HepG2 (cell line): Measurements from ENCODE around the gene ST6GALNAC2. TPM values are rescaled to one million over a fixed set of nuclear protein-coding genes. Genes with fewer than 3 reads are reported as not detected.
A peak's percentile ranks its signal among the peaks of the same experiment; 100 is the strongest.

ENCODE experiments used
- ATAC-seq: fragments of 200-7000 bp; cut with Tn5 transposase; 3 replicates; pipeline ENCODE4 v1.9.1; 2020; ENCODE audit warnings: mild to moderate bottlenecking, moderate library complexity
- BruUV-seq: library from RNA; stranded (reverse); fragments of 400-500 nt; replicated peaks from 2 replicates; lab custom pipeline; 2021; lab: Mats Ljungman, UMichigan
- CTCF ChIA-PET: fragments of 300-600 bp; formaldehyde crosslinking; extraction: SDS; loops from one replicate; lab custom pipeline; 2021; ENCODE audit warnings: low total read pairs, inconsistent platforms, low intra/inter-chr PET ratio; lab: Yijun Ruan, JAX
- POLR2A ChIA-PET: fragments of 350-600 bp; sonication (Branson Sonifier 250); formaldehyde crosslinking; loops from one replicate; lab custom pipeline; 2020; ENCODE audit warnings: antibody characterized with exemption, inconsistent platforms; lab: Yijun Ruan, JAX
- DNase-seq: peaks from one replicate; pipeline ENCODE4 v3.0.0-alpha.2; 2015; ENCODE audit warnings: low spot score
- FAIRE-seq: peaks from 3 replicates; lab custom pipeline; 2011; peaks lifted over from hg19 to GRCh38; lab: Jason Lieb, UNC
- H2AFZ ChIP-seq: one replicate; pipeline ENCODE4 v1.6.1; 2011; ENCODE audit warnings: low read length, inconsistent platforms
- H3K27ac ChIP-seq: fragments of 300-600 bp; 3 replicates; pipeline ENCODE4 v1.8.0; 2011; ENCODE audit warnings: mixed run types, mild to moderate bottlenecking, mixed read lengths, low read length, inconsistent platforms; ENCODE audit not compliant: insufficient read depth; ENCODE audit errors: extremely low read length
- H3K27me3 ChIP-seq, 2 experiments: fragments of 200-600 bp in 1 of 2; 2 replicates in 1 of 2; 3 replicates in 1 of 2; pipeline versions ENCODE4 v1.6.0 to v1.8.0; 2011; ENCODE audit warnings: low read length in 2 of 2, mild to moderate bottlenecking in 2 of 2, moderate library complexity in 2 of 2, inconsistent platforms in 1 of 2; ENCODE audit not compliant: insufficient read depth in 2 of 2, control insufficient read depth in 1 of 2
- H3K36me3 ChIP-seq, 2 experiments: fragments of 200-600 bp in 1 of 2; replicated peaks in 1 of 2; 2 replicates in 1 of 2; 3 replicates in 1 of 2; pipeline versions ENCODE4 v1.5.1 to v1.8.0; 2011; ENCODE audit warnings: low read length in 2 of 2, inconsistent platforms in 1 of 2; ENCODE audit not compliant: insufficient read depth in 2 of 2, control insufficient read depth in 1 of 2
- H3K4me1 ChIP-seq: 2 replicates; pipeline ENCODE4 v1.5.1; 2012; ENCODE audit warnings: low read length, inconsistent platforms; ENCODE audit not compliant: insufficient read depth
- H3K4me2 ChIP-seq: 2 replicates; pipeline ENCODE4 v1.6.0; 2011; ENCODE audit warnings: low read depth, low read length, inconsistent platforms
- H3K4me3 ChIP-seq, 3 experiments: fragments of 200-600 bp in 1 of 3; sonication (generic), shearing (Covaris generic) in 1 of 3; replicated peaks in 1 of 3; 2 replicates each; pipeline ENCODE4 v1.5.1; 2011 to 2016; ENCODE audit warnings: low read length in 3 of 3, inconsistent platforms in 2 of 3, low read depth in 2 of 3, mild to moderate bottlenecking in 2 of 3, control low read depth in 1 of 3, mixed read lengths in 1 of 3; ENCODE audit not compliant: insufficient read depth in 1 of 3
- H3K79me2 ChIP-seq: one replicate; pipeline ENCODE4 v1.6.1; 2011; ENCODE audit warnings: low read length, inconsistent platforms; ENCODE audit not compliant: insufficient read depth
- H3K9ac ChIP-seq: 2 replicates; pipeline ENCODE4 v1.6.0; 2011; ENCODE audit warnings: mild to moderate bottlenecking, low read depth, low read length, inconsistent platforms; ENCODE audit not compliant: insufficient read depth
- H3K9me3 ChIP-seq: 2 replicates; pipeline ENCODE4 v1.5.1; 2012; ENCODE audit warnings: mild to moderate bottlenecking, low read length
- H4K20me1 ChIP-seq: 2 replicates; pipeline ENCODE4 v1.6.0; 2011; ENCODE audit warnings: inconsistent platforms, mild to moderate bottlenecking, low read length, moderate library complexity; ENCODE audit not compliant: insufficient read depth
- AKAP8 ChIP-seq: sonication (generic); formaldehyde crosslinking; IDR thresholded peaks from 2 replicates; pipeline ENCODE4 v1.5.1; 2020; ENCODE audit warnings: mild to moderate bottlenecking, missing genetic modification reagents
- ASH2L ChIP-seq: fragments of 300-600, 200-600 bp; sonication (generic); IDR thresholded peaks from 2 replicates; pipeline ENCODE4 v1.7.0; 2017; ENCODE audit warnings: low read depth, mild to moderate bottlenecking, moderate library complexity, mixed read lengths, low read length; ENCODE audit not compliant: insufficient read length
- BCL6 ChIP-seq: IDR thresholded peaks from 2 replicates; pipeline ENCODE4 v1.6.1; 2016; ENCODE audit warnings: missing genetic modification reagents, missing compliant biosample characterization
- CHD4 ChIP-seq: fragments of 200-600 bp; sonication (generic); IDR thresholded peaks from 2 replicates; pipeline ENCODE4 v1.7.0; 2017; ENCODE audit warnings: mild to moderate bottlenecking, low read length, borderline replicate concordance
- ETV5 ChIP-seq: IDR thresholded peaks from 2 replicates; pipeline ENCODE4 v1.6.1; 2018; ENCODE audit warnings: missing biosample characterization, missing genetic modification reagents, inconsistent platforms, borderline replicate concordance
- ETV6 ChIP-seq: sonication (generic); formaldehyde crosslinking; conservative IDR thresholded peaks from 2 replicates; pipeline ENCODE4 v1.4.0; 2020; ENCODE audit warnings: missing genetic modification reagents
- MAZ ChIP-seq, 2 experiments: sonication (generic) in 1 of 2; formaldehyde crosslinking in 1 of 2; IDR thresholded peaks; 2 replicates each; pipeline versions ENCODE4 v1.5.0 to v1.6.1; 2012 to 2020; ENCODE audit warnings: low read depth in 2 of 2, mild to moderate bottlenecking in 2 of 2, borderline replicate concordance in 1 of 2, improper control_type of control experiment in 1 of 2, low read length in 1 of 2, missing genetic modification reagents in 1 of 2, moderate library complexity in 1 of 2
- POLR2AphosphoS2 ChIP-seq: IDR thresholded peaks from 2 replicates; pipeline ENCODE4 v1.6.1; 2011; ENCODE audit warnings: low read depth, low read length, improper control_type of control experiment
- TCF12 ChIP-seq, 2 experiments: fragments of 450-650 bp in 1 of 2; sonication (generic) in 1 of 2; formaldehyde crosslinking in 1 of 2; IDR thresholded peaks; 2 replicates each; pipeline versions ENCODE4 v1.6.1 to v1.8.0; 2017 to 2022; ENCODE audit warnings: antibody characterized with exemption in 1 of 2, mild to moderate bottlenecking in 1 of 2, missing genetic modification reagents in 1 of 2, moderate library complexity in 1 of 2
- TOE1 ChIP-seq: sonication (generic); formaldehyde crosslinking; IDR thresholded peaks from 2 replicates; pipeline ENCODE4 v1.4.0; 2020; ENCODE audit warnings: mild to moderate bottlenecking, missing genetic modification reagents
- ZFAT ChIP-seq: sonication (generic); formaldehyde crosslinking; conservative IDR thresholded peaks from 2 replicates; pipeline ENCODE4 v1.8.1; 2023; ENCODE audit warnings: missing genetic modification reagents, inconsistent platforms
- ZNF121 ChIP-seq: sonication (generic); formaldehyde crosslinking; IDR thresholded peaks from 2 replicates; pipeline ENCODE4 v1.5.0; 2020; ENCODE audit warnings: mild to moderate bottlenecking, missing genetic modification reagents
- ZNF570 ChIP-seq: sonication (generic); formaldehyde crosslinking; IDR thresholded peaks from 2 replicates; pipeline ENCODE4 v1.4.0; 2020; ENCODE audit warnings: mild to moderate bottlenecking, missing genetic modification reagents, borderline replicate concordance
- ZNF652 ChIP-seq: IDR thresholded peaks from 2 replicates; pipeline ENCODE4 v1.6.1; 2016; ENCODE audit warnings: low read depth, borderline replicate concordance
- WGBS: methylation state at CpG from one replicate; pipeline ENCODE4 v1.1.6; 2017; ENCODE audit warnings: low lambda C conversion rate; 5-methylcytosine and 5-hydroxymethylcytosine counted together
- in situ Hi-C: cut with HindIII; loops from 2 replicates; pipeline ENCODE4 v1.10.0; 2017; ENCODE audit warnings: low pct_unique_long_range_greater_than_20kb; ENCODE audit not compliant: extremely low pct_ligation_motif_present
- intact Hi-C: fragments of 100-400 bp; cut with micrococcal nuclease; formaldehyde crosslinking; loops from one replicate; pipeline ENCODE4 v1.10.0; 2022; ENCODE audit not compliant: unreplicated experiment
- polyA plus RNA-seq, 8 experiments: library from polyadenylated mRNA; depleted of rRNA in 3 of 8; stranded (reverse) in 7 of 8; unstranded in 1 of 8; fragments of >200 nt; fragmentation: Illumina TruSeq in 4 of 8; extraction: Trizol in 4 of 8; gene quantifications; 2 replicates each; pipeline versions ENCODE4 v1.2.1 to v1.2.3, GENCODE V29; 2011 to 2016; ENCODE audit warnings: low read depth in 4 of 8, missing spikeins in 1 of 8, mixed read lengths in 1 of 8; ENCODE audit not compliant: insufficient read depth in 1 of 8
- total RNA-seq, 5 experiments: library from RNA; depleted of rRNA; stranded (reverse); fragments of >200 nt; fragmentation: Illumina TruSeq; extraction: Trizol; gene quantifications; 2 replicates each; pipeline ENCODE4 v1.2.3, GENCODE V29; 2016; ENCODE audit warnings: low read depth in 1 of 5
- TF ChIP-seq, protein P1 (sequence below): IDR thresholded peaks from 2 replicates; pipeline ENCODE4 v1.6.1; 2016; ENCODE audit warnings: missing biosample characterization, missing genetic modification reagents, low read depth
- TF ChIP-seq, protein P2 (sequence below): IDR thresholded peaks from 2 replicates; pipeline ENCODE4 v1.6.1; 2016; ENCODE audit warnings: mild to moderate bottlenecking, missing biosample characterization, missing genetic modification reagents
- TF ChIP-seq, protein P3 (sequence below): sonication (generic); formaldehyde crosslinking; IDR thresholded peaks from 2 replicates; pipeline ENCODE4 v1.8.1; 2023; ENCODE audit warnings: mild to moderate bottlenecking, inconsistent platforms, moderate library complexity, missing genetic modification reagents, borderline replicate concordance

The ST6GALNAC2 gene
- total and polyA plus RNA-seq, 2 of the 13 experiments (the other 11 are each of a cell fraction or from before 2014, with no cell fraction given): 0.12 to 0.49 TPM

- peak; percentile 86 for TF ChIP-seq ASH2L
- TF ChIP-seq CHD4: no peak
- TF ChIP-seq TCF12 (IDR thresholded peaks at IDR 0.05): no peak
- no peak for TF ChIP-seq TCF12 (CRISPR knock-in tag; IDR thresholded peaks at IDR 0.05)
- TF ChIP-seq, protein P1, sequence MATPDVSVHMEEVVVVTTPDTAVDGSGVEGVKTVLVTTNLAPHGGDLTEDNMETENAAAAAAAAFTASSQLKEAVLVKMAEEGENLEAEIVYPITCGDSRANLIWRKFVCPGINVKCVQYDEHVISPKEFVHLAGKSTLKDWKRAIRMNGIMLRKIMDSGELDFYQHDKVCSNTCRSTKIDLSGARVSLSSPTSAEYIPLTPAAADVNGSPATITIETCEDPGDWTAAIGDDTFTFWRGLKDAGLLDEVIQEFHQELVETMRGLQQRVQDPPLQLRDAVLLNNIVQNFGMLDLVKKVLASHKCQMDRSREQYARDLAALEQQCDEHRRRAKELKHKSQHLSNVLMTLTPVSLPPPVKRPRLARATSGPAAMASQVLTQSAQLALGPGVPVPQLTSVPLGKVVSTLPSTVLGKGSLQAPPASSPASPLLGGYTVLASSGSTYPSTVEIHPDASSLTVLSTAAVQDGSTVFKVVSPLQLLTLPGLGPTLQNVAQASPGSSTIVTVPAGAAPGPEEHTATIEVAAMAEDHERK (CRISPR knock-in tag): no peak
- TF ChIP-seq, protein P2, sequence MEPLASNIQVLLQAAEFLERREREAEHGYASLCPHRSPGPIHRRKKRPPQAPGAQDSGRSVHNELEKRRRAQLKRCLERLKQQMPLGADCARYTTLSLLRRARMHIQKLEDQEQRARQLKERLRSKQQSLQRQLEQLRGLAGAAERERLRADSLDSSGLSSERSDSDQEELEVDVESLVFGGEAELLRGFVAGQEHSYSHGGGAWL (CRISPR knock-in tag): 0 out of 2 replicates have a peak, but pooled peaks have one; percentile 9
These were observed 27.6 kb upstream of the ST6GALNAC2 start (continued) for GRCh38 chr17:76612977-76613851.

GRCh38 chr17:76612465-76612864 lies 26.8 kb upstream of the ST6GALNAC2 start:
- in situ Hi-C loops: no loop called here
- Histone ChIP-seq H3K27ac (no peak overlapping the region), H3K79me2 (no peaks in the 10 kb centered on the region), H3K4me2 (peak overlapping the region; percentile 95), H3K9ac (peak overlapping the region; percentile 49), H3K27me3 (peaks cover 0 to 6% of the 10 kb centered on the region in 2 experiments; a peak in 1 of 5 replicates), H3K36me3 (no peaks in the 10 kb centered on the region), H3K9me3 (no peaks in the 10 kb centered on the region), H3K4me3 (peak overlapping the region in 2 of 3 experiments; percentile 32 to 70; a peak in 4 of 6 replicates), H2AFZ (peak overlapping the region; percentile 59), H4K20me1 (no peaks in the 10 kb centered on the region), H3K4me1 (peaks cover 34% of the 10 kb centered on the region)
- ATAC-seq (peak; percentile 10; the same call in 2 of the 3 replicates), DNase-seq (no peak), FAIRE-seq (no peak)
- ChIA-PET CTCF (interaction anchor here (1.2 kb wide), 1 partner anchor 152 kb away, joined by 3 read pairs; no protein-coding TSS in a partner anchor), POLR2A (interaction anchor here (1.1 to 4.2 kb wide), 11 partner anchors 11 to 113 kb away, joined by 3 to 39 read pairs (median 6); partner anchors contain the start of gene ST6GALNAC2)
- intact Hi-C loops: loop anchor here (5.0 kb wide), 1 partner anchor 55 kb away; no protein-coding TSS in a partner anchor
- 38% methylated on average over 4 of the region's 4 CpGs for WGBS
- BruUV-seq: no TSS peak
- TF ChIP-seq ZNF121 (CRISPR knock-in tag) (peak; percentile 96), TOE1 (CRISPR knock-in tag) (0 out of 2 replicates have a peak, but pooled peaks have one; percentile 12), ETV6 (CRISPR knock-in tag) (no peak), AKAP8 (no peak), ZNF652 (CRISPR knock-in tag) (0 out of 2 replicates have a peak, but pooled peaks have one; percentile 13), ZFAT (CRISPR knock-in tag) (no peak), ZNF570 (CRISPR knock-in tag) (no peak), ETV5 (CRISPR knock-in tag) (no peak), MAZ (IDR thresholded peaks at IDR 0.05; ENCODE audit: borderline replicate concordance, low read depth, low read length) (no peak), MAZ (CRISPR knock-in tag; IDR thresholded peaks at IDR 0.05; ENCODE audit: low read depth) (0 out of 2 replicates have a peak, but pooled peaks have one; percentile 27), POLR2AphosphoS2 (no peak), BCL6 (CRISPR knock-in tag) (0 out of 2 replicates have a peak, but pooled peaks have one; percentile 5)
- TF ChIP-seq, protein P3, sequence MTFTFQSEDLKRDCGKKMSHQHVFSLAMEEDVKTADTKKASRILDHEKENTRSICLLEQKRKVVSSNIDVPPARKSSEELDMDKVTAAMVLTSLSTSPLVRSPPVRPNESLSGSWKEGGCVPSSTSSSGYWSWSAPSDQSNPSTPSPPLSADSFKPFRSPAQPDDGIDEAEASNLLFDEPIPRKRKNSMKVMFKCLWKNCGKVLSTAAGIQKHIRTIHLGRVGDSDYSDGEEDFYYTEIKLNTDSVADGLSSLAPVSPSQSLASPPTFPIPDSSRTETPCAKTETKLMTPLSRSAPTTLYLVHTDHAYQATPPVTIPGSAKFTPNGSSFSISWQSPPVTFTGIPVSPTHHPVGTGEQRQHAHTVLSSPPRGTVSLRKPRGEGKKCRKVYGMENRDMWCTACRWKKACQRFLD (CRISPR knock-in tag): no peak
